NT2/D1 (cell line): ENCODE data around the gene PRSS36.

Experiments used
- SUZ12 ChIP-seq: IDR thresholded peaks from 2 replicates; pipeline ENCODE4 v1.6.1; 2011; ENCODE audit not compliant: insufficient read length, insufficient read depth; ENCODE audit errors: extremely low read depth
- YY1 ChIP-seq: IDR thresholded peaks from 2 replicates; pipeline ENCODE4 v1.6.1; 2011; ENCODE audit not compliant: insufficient read length, insufficient read depth
- ZNF274 ChIP-seq: IDR thresholded peaks from 2 replicates; pipeline ENCODE4 v1.6.1; 2011; ENCODE audit warnings: mild to moderate bottlenecking, low read depth, low read length

GRCh38 chr16:31193874-31194273, 44.0 kb upstream of the PRSS36 start:
- TF ChIP-seq ZNF274 (no peak), YY1 (no peak), SUZ12 (no peak)
